Keratinocyte (primary cell): ENCODE data around the gene CDH6.

ENCODE experiments used
- CTCF ChIP-seq, 3 experiments: IDR thresholded peaks in 1 of 3; conservative IDR thresholded peaks in 1 of 3; optimal IDR thresholded peaks in 1 of 3; 2 replicates in 2 of 3; 3 replicates in 1 of 3; pipeline versions ENCODE3 to v1.5.1; 2011; ENCODE audit warnings: low read length in 3 of 3, mild to moderate bottlenecking in 3 of 3, moderate library complexity in 2 of 3, control low read depth in 1 of 3, inconsistent platforms in 1 of 3; ENCODE audit not compliant: insufficient read depth in 2 of 3; ENCODE audit errors: extremely low read depth in 1 of 3
- EZH2 ChIP-seq: IDR thresholded peaks from one replicate; pipeline ENCODE4 v1.6.1; 2012; ENCODE audit warnings: inconsistent platforms, mild to moderate bottlenecking, low read length, moderate library complexity

DNA sequence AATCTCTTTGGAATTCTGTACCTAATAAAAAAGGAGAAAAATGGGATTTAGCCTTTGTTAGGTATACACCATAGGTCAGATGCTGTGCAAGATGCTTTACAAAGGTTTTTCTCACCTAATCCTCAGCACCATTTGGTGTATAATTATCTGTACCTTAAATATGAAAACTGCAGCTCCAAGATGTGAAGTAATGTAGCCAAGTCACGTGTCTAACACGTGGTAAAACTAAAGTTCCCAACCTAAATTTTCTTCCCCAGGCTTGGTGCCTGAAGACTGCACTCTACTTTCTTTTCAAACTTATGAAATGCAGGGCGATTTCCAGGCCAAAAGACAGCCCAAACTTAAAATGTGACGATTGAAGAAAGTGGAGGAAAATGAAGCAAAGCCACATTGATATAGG lies 125.8 kb downstream of the CDH6 start:
- TF ChIP-seq CTCF (optimal IDR thresholded peaks at IDR 0.05 in 1 of 3, IDR thresholded peaks at IDR 0.05 in 1 of 3, conservative IDR thresholded peaks at IDR 0.05 in 1 of 3; ENCODE audit: extremely low read depth in 1 of 3, insufficient read depth in 2 of 3, low read length in 3 of 3) (no peak), EZH2 (no peak)
